Endodermal cell (in vitro differentiated cells): ENCODE data around the gene TRAIP. TPM values are rescaled to one million over a fixed set of nuclear protein-coding genes. Genes with fewer than 3 reads are reported as not detected.

ENCODE experiments used
- DNase-seq: peaks from one replicate; pipeline ENCODE4 v3.0.0-alpha.2; 2017
- H3K27ac ChIP-seq: 2 replicates; pipeline ENCODE4 v1.5.1; 2013; ENCODE audit warnings: mild to moderate bottlenecking, low read depth, low read length, moderate library complexity
- H3K27me3 ChIP-seq: 2 replicates; pipeline ENCODE4 v1.6.1; 2013; ENCODE audit warnings: mild to moderate bottlenecking, low read length, moderate library complexity; ENCODE audit not compliant: insufficient read depth, control insufficient read depth, poor library complexity, severe bottlenecking
- H3K36me3 ChIP-seq: 2 replicates; pipeline ENCODE4 v1.7.0; 2013; ENCODE audit warnings: mild to moderate bottlenecking, low read length, moderate library complexity; ENCODE audit not compliant: control insufficient read depth, insufficient read depth
- H3K4me1 ChIP-seq: one replicate; pipeline ENCODE4 v1.7.0; 2013; ENCODE audit warnings: low read length; ENCODE audit not compliant: control insufficient read depth, insufficient read depth
- H3K4me3 ChIP-seq: 2 replicates; pipeline ENCODE4 v1.5.1; 2013; ENCODE audit warnings: mild to moderate bottlenecking, low read length, moderate library complexity
- H3K9ac ChIP-seq: 2 replicates; pipeline ENCODE4 v1.6.1; 2013; ENCODE audit warnings: mild to moderate bottlenecking, low read length, moderate library complexity; ENCODE audit not compliant: poor library complexity, severe bottlenecking; ENCODE audit errors: extremely low read depth
- H3K9me3 ChIP-seq: 2 replicates; pipeline ENCODE4 v1.6.1; 2013; ENCODE audit warnings: mild to moderate bottlenecking, low read length, moderate library complexity; ENCODE audit not compliant: control insufficient read depth
- H3K27ac Mint-ChIP-seq: 2 replicates; pipeline ENCODE4 v1.8.0; 2020; ENCODE audit warnings: mixed read lengths
- H3K27me3 Mint-ChIP-seq: 2 replicates; pipeline ENCODE4 v1.8.0; 2021; ENCODE audit warnings: mild to moderate bottlenecking, mixed read lengths; ENCODE audit not compliant: insufficient read depth
- H3K36me3 Mint-ChIP-seq: 2 replicates; pipeline ENCODE4 v1.8.0; 2020; ENCODE audit warnings: low read depth, mixed read lengths
- H3K4me1 Mint-ChIP-seq: 2 replicates; pipeline ENCODE4 v1.8.0; 2020; ENCODE audit warnings: mixed read lengths
- H3K4me3 Mint-ChIP-seq: 2 replicates; pipeline ENCODE4 v1.8.0; 2020; ENCODE audit warnings: mild to moderate bottlenecking, moderate library complexity, mixed read lengths
- H3K9me3 Mint-ChIP-seq: 2 replicates; pipeline ENCODE4 v1.8.0; 2020; ENCODE audit warnings: mild to moderate bottlenecking, mixed read lengths
- WGBS, 2 experiments: methylation state at CpG; one replicate each; pipeline versions ENCODE4 v1.1.5 to v1.1.7; 2013; ENCODE audit warnings: missing lambda C conversion rate in 2 of 2, mixed read lengths in 1 of 2; ENCODE audit not compliant: insufficient coverage in 1 of 2, insufficient read length in 1 of 2; 5-methylcytosine and 5-hydroxymethylcytosine counted together
- total RNA-seq, 2 donors: library from RNA; stranded (reverse); fragmentation: NEBNext Ultra II Directional in 1 of 2; extraction: Animal tissue kit (Norgen Biotek cat#: 25700) in 1 of 2; gene quantifications; 2 replicates in 1 of 2; 3 replicates in 1 of 2; pipeline ENCODE4 v1.2.1, GENCODE V29; 2021
- TF ChIP-seq, protein P1 (sequence below): fragments of 200-600 bp; sonication (generic); conservative IDR thresholded peaks from 2 replicates; pipeline ENCODE4 v1.5.0; 2021; ENCODE audit warnings: antibody characterized with exemption, mild to moderate bottlenecking

TRAIP gene
- total RNA-seq, 2 donors from 2014 or later: 22.3 to 32.8 TPM

DNA sequence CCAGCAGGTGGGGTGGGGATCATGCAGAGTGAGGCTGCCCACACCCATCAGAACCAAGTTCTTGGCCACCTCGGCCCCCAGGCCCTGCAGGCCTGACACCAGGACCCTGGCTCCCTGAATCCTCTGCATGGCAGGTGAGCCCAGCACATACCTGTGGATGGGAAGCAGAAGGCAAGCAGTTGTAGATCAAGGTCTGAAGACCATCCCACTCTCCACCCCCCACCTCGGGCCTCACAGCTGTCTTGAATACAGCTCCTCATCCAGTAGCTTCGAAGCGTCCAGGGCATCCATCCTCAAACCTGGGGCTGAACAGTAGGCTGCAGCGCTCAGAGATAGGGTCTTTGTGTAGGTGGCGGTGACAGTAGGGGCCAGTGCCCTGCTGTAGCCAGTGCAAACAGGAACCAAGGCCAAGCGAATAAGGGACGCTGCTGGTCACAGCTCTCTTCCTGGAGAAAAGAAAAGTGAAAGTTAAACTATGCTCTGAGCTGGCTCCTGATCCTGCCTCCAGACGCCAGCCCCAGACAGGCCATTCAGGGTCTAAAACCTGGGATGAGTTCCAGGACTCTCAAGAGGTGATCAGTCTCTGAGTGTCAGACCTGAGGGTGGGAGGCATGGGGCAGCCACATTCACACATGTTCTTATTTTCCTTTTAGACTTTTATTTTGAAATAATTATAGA is 42.7 kb downstream of the TRAIP start, which contains the start of gene UBA7:
TSS of gene UBA7 (minus strand) at position 457 of the 678 bp plus-strand sequence. CDS start at position 291, 166 bp downstream.
- WGBS, 2 experiments: 90 to 94% methylated on average over 8 to 9 of the region's 9 CpGs
- H3K27me3 Mint-ChIP-seq: no peaks in the 10 kb centered on the region
- H3K4me3 ChIP-seq: no peak within 1 kb of the TSS
- H3K4me3 Mint-ChIP-seq: no peak within 1 kb of the TSS
- no peak within 1 kb of the TSS for H3K27ac ChIP-seq
- no peaks in the 10 kb centered on the region for H3K4me1 ChIP-seq
- no peaks in the 10 kb centered on the region for H3K36me3 Mint-ChIP-seq
- no peaks in the 10 kb centered on the region for H3K4me1 Mint-ChIP-seq
- H3K27ac Mint-ChIP-seq: no peak within 1 kb of the TSS
- DNase-seq: no peak
- TF ChIP-seq, protein P1, sequence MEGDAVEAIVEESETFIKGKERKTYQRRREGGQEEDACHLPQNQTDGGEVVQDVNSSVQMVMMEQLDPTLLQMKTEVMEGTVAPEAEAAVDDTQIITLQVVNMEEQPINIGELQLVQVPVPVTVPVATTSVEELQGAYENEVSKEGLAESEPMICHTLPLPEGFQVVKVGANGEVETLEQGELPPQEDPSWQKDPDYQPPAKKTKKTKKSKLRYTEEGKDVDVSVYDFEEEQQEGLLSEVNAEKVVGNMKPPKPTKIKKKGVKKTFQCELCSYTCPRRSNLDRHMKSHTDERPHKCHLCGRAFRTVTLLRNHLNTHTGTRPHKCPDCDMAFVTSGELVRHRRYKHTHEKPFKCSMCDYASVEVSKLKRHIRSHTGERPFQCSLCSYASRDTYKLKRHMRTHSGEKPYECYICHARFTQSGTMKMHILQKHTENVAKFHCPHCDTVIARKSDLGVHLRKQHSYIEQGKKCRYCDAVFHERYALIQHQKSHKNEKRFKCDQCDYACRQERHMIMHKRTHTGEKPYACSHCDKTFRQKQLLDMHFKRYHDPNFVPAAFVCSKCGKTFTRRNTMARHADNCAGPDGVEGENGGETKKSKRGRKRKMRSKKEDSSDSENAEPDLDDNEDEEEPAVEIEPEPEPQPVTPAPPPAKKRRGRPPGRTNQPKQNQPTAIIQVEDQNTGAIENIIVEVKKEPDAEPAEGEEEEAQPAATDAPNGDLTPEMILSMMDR: no peak
- H3K9me3 ChIP-seq: no peaks in the 10 kb centered on the region
- no peaks in the 10 kb centered on the region for H3K27me3 ChIP-seq
- H3K9ac ChIP-seq: no peak within 1 kb of the TSS
- no peaks in the 10 kb centered on the region for H3K36me3 ChIP-seq
- no peaks in the 10 kb centered on the region for H3K9me3 Mint-ChIP-seq

DNA sequence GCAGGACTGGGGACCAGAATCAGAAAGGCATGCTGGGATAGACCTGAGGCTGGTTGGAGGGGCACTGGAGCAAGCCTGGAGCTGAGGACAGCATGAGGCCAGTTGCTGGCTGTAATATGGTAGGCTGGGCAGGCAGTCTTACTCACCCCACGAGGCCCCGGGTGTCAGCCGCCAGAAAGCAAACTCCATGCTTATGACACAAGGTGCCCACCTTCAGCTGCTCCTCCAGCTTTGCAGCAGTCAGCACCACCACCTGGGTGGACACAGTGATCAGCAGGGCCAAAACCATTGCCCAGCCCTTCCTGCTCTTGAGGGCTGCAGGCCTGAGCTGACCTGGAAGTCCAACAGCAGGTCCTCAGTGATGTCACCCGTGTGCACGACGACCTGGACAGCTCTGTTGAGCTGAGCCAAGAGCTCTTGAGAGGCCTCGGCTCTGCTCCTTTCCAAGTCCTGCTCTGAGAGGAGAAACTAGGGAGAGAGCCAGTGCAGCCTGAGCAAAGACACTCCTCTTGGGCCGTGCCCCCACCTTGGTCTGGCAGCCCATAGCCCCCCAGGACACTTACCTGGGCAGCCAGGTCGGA is 43.4 kb downstream of the TRAIP start:
- H3K4me3 ChIP-seq: no peak overlapping the region
- H3K27me3 ChIP-seq: no peaks in the 10 kb centered on the region
- no peaks in the 10 kb centered on the region for H3K4me1 ChIP-seq
- Mint-ChIP-seq H3K4me3 (no peak overlapping the region), H3K9me3 (no peaks in the 10 kb centered on the region), H3K27ac (no peak overlapping the region), H3K4me1 (no peaks in the 10 kb centered on the region), H3K27me3 (no peaks in the 10 kb centered on the region), H3K36me3 (no peaks in the 10 kb centered on the region)
- TF ChIP-seq, protein P1: no peak
- DNase-seq: no peak
- no peaks in the 10 kb centered on the region for H3K36me3 ChIP-seq
- 84 to 91% methylated on average over 6 to 9 of the region's 9 CpGs for WGBS, 2 experiments
- H3K9ac ChIP-seq: no peak overlapping the region
- no peaks in the 10 kb centered on the region for H3K9me3 ChIP-seq
- H3K27ac ChIP-seq: no peak overlapping the region

DNA sequence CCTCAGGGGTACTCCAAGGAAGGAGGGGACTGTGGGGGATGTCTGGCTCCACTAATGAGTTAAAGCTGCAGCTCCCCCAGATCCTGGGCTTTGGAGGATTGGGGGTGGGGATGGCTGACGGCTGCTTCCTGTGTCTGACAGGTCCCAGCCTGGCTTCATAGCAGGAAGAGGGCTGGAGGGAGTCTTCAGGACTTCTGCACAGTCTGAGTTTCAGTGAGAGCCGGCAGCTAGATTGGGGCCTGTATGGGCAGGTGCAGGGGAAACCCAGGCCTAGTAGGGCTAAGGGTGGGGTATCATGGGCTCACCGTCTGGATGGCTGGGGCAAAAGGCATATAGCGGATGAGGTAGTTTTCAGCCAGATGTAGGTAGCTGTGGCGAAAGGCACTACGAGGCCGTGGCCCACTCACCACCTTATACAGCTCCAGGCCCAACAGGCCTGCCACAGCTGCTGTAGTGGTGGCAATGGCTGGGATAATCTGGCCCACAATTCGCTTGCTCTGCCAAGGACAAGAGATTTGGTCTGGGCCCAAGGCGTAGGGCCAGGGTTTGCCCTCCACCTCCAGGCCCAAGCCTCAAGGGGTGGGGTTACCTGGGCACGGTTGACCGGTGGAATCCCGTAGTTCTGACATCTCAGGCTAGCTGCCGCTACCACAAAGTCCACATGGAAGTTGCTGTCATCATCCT is 48.8 kb downstream of the TRAIP start:
- no peak overlapping the region for H3K9ac ChIP-seq
- no peaks in the 10 kb centered on the region for H3K36me3 ChIP-seq
- H3K9me3 ChIP-seq: no peaks in the 10 kb centered on the region
- no peak overlapping the region for H3K27ac Mint-ChIP-seq
- TF ChIP-seq, protein P1: no peak
- H3K4me1 Mint-ChIP-seq: peaks cover 7% of the 10 kb centered on the region
- no peak overlapping the region for H3K4me3 ChIP-seq
- H3K9me3 Mint-ChIP-seq: no peaks in the 10 kb centered on the region
- H3K4me1 ChIP-seq: no peaks in the 10 kb centered on the region
- no peak overlapping the region for H3K27ac ChIP-seq
- peaks cover 23% of the 10 kb centered on the region for H3K27me3 Mint-ChIP-seq
- H3K4me3 Mint-ChIP-seq: no peak overlapping the region
- no peak for DNase-seq
- 91 to 92% methylated on average over 11 to 13 of the region's 13 CpGs for WGBS, 2 experiments
- H3K36me3 Mint-ChIP-seq: no peaks in the 10 kb centered on the region
- H3K27me3 ChIP-seq: peaks cover 29% of the 10 kb centered on the region
